ENCODE measurements around the gene UXS1. TPM values are rescaled to one million over a fixed set of nuclear protein-coding genes. Genes with fewer than 3 reads are reported as not detected.

The UXS1 gene
- total RNA-seq, 1 experiment from 2014 or later: 49.1 TPM

GRCh38 chr2:106161938-106162820 is 31.9 kb downstream of the UXS1 start:
- DNase-seq (ENCODE audit: low spot score): no peak

GRCh38 chr2:106161341-106161740 is 32.8 kb downstream of the UXS1 start:
- no peak for DNase-seq (ENCODE audit: low spot score)

GRCh38 chr2:106160786-106161261 is 33.3 kb downstream of the UXS1 start:
- no peak for DNase-seq (ENCODE audit: low spot score)

GRCh38 chr2:106159866-106160785 is 34.0 kb downstream of the UXS1 start:
- no peak for DNase-seq (ENCODE audit: low spot score)

- no peak for DNase-seq (ENCODE audit: low spot score)
These were observed 35.2 kb downstream of the UXS1 start for GRCh38 chr2:106158871-106159270.

- no peak for DNase-seq (ENCODE audit: low spot score)
These were observed 36.0 kb downstream of the UXS1 start for GRCh38 chr2:106158131-106158530.

- DNase-seq (ENCODE audit: low spot score): no peak
These were observed 36.7 kb downstream of the UXS1 start for GRCh38 chr2:106157416-106157815.

- no peak for DNase-seq (ENCODE audit: low spot score)
These were observed 37.5 kb downstream of the UXS1 start for GRCh38 chr2:106156305-106157296.

- no peak for DNase-seq (ENCODE audit: low spot score)
These were observed 40.3 kb downstream of the UXS1 start for GRCh38 chr2:106153781-106154180.

- no peak for DNase-seq (ENCODE audit: low spot score)
These were observed 46.4 kb downstream of the UXS1 start for GRCh38 chr2:106147665-106148064.

GRCh38 chr2:106147159-106147558 is 46.9 kb downstream of the UXS1 start:
- DNase-seq (ENCODE audit: low spot score): peak; percentile 11

GRCh38 chr2:106144621-106145331 is 49.3 kb downstream of the UXS1 start:
- DNase-seq (ENCODE audit: low spot score): no peak

GRCh38 chr2:106143495-106144215 is 50.4 kb downstream of the UXS1 start:
- DNase-seq (ENCODE audit: low spot score): no peak

GRCh38 chr2:106142683-106143082 is 51.4 kb downstream of the UXS1 start:
- no peak for DNase-seq (ENCODE audit: low spot score)

- no peak for DNase-seq (ENCODE audit: low spot score)
These were observed 53.2 kb downstream of the UXS1 start for GRCh38 chr2:106140913-106141312.

- DNase-seq (ENCODE audit: low spot score): no peak
These were observed 54.0 kb downstream of the UXS1 start for GRCh38 chr2:106140113-106140512.

- DNase-seq (ENCODE audit: low spot score): no peak
These were observed 54.7 kb downstream of the UXS1 start for GRCh38 chr2:106139238-106139935.

- DNase-seq (ENCODE audit: low spot score): no peak
These were observed 55.4 kb downstream of the UXS1 start for GRCh38 chr2:106138543-106139237.

Measured in H4 (cell line).